Frontal cortex (tissue), 1 donor: ENCODE data around the gene SUN2. TPM values are rescaled to one million over a fixed set of nuclear protein-coding genes. Genes with fewer than 3 reads are reported as not detected.

Experiments used
- small RNA-seq: library from RNA; depleted of rRNA; stranded (forward); fragments of <200 nt; gene quantifications from one replicate; pipeline ENCODE3, GENCODE V24; 2014
- total RNA-seq: library from RNA; depleted of rRNA; stranded (reverse); fragments of >200 nt; gene quantifications from one replicate; pipeline ENCODE4 v1.2.3, GENCODE V29; 2014

Gene SUN2
- total RNA-seq, 1 donor from 2014 or later = 78.7 TPM

Small RNA genes within 50 kb of the gene (small RNA-seq; reads per million reads assigned to genes)
- not detected for gene AL021707.8

Other genes starting within 250 kb of the SUN2 start
- 662 TPM for gene DDX17, start 249.7 kb downstream of the SUN2 start, total RNA-seq
- gene DMC1, start 185.8 kb downstream of the SUN2 start, total RNA-seq = 4.5 TPM
- 4.9 TPM for gene FAM227A, start 99.6 kb downstream of the SUN2 start, total RNA-seq
- 18.3 TPM for gene CBY1, start 99.4 kb downstream of the SUN2 start, total RNA-seq
- gene TOMM22, start 74.0 kb downstream of the SUN2 start, total RNA-seq = 66.4 TPM
- gene JOSD1, start 55.1 kb downstream of the SUN2 start, total RNA-seq = 54.6 TPM
- gene GTPBP1, start 50.1 kb downstream of the SUN2 start, total RNA-seq = 34.6 TPM
- 16.7 TPM for gene DNAL4, start 38.1 kb upstream of the SUN2 start, total RNA-seq
- 10.6 TPM for gene NPTXR, start 88.0 kb upstream of the SUN2 start, total RNA-seq
- 30.2 TPM for gene CBX6, start 116.2 kb upstream of the SUN2 start, total RNA-seq
- not detected for gene APOBEC3A, start 201.6 kb upstream of the SUN2 start, total RNA-seq
- gene APOBEC3B, start 226.3 kb upstream of the SUN2 start, total RNA-seq = not detected